HG02588 (cell line): Measurements from ENCODE around the gene PLCH1.

ENCODE experiments used
- ATAC-seq: cut with Tn5 transposase; IDR thresholded peaks from one replicate; pipeline ENCODE4 v1.9.1; 2021; ENCODE audit warnings: mild to moderate bottlenecking, moderate library complexity; ENCODE audit not compliant: unreplicated experiment

PLCH1 gene

GRCh38 chr3:155744626-155745324 is at the start of gene PLCH1:
Gene PLCH1 (minus strand): TSS chr3:155745071. CDS start chr3:155704224, 40,847 bp downstream.
- ATAC-seq: peak; percentile 64

- ATAC-seq: no peak
Measured at GRCh38 chr3:155792532-155792931, 47.7 kb upstream of the PLCH1 start.

- no peak for ATAC-seq
Measured at GRCh38 chr3:155791190-155791589, 46.3 kb upstream of the PLCH1 start.

GRCh38 chr3:155790272-155790925 is 45.5 kb upstream of the PLCH1 start:
- ATAC-seq: no peak

GRCh38 chr3:155785662-155786295 is 40.9 kb upstream of the PLCH1 start:
- no peak for ATAC-seq

GRCh38 chr3:155782390-155782953 is 37.6 kb upstream of the PLCH1 start:
- no peak for ATAC-seq

GRCh38 chr3:155780291-155780690 is 35.4 kb upstream of the PLCH1 start:
- ATAC-seq: no peak

GRCh38 chr3:155778462-155778861 is 33.6 kb upstream of the PLCH1 start:
- no peak for ATAC-seq

- ATAC-seq: no peak
Measured at GRCh38 chr3:155772801-155773200, 27.9 kb upstream of the PLCH1 start.

- ATAC-seq: no peak
Measured at GRCh38 chr3:155771126-155771525, 26.3 kb upstream of the PLCH1 start.

- no peak for ATAC-seq
Measured at GRCh38 chr3:155766206-155766605, 21.3 kb upstream of the PLCH1 start.

- no peak for ATAC-seq
Measured at GRCh38 chr3:155763870-155764463, 19.1 kb upstream of the PLCH1 start.

- no peak for ATAC-seq
Measured at GRCh38 chr3:155760653-155761052, 15.8 kb upstream of the PLCH1 start.

- no peak for ATAC-seq
Measured at GRCh38 chr3:155757577-155757976, 12.7 kb upstream of the PLCH1 start.

GRCh38 chr3:155753038-155753639 is 8.3 kb upstream of the PLCH1 start:
- ATAC-seq: no peak

GRCh38 chr3:155748611-155749365 is 3.9 kb upstream of the PLCH1 start:
- ATAC-seq: no peak

GRCh38 chr3:155747946-155748290 is 3.0 kb upstream of the PLCH1 start:
- ATAC-seq: no peak

GRCh38 chr3:155747286-155747945 is 2.5 kb upstream of the PLCH1 start:
- ATAC-seq: no peak

GRCh38 chr3:155746703-155747102 is 1.8 kb upstream of the PLCH1 start:
- no peak for ATAC-seq
